ENCODE measurements around the gene ZCCHC17.
"Not testable (repeated sequence)": the region's sequence is repeated elsewhere in the genome, so short reads cannot be mapped to it uniquely, and the experiment has no call there.

The ZCCHC17 gene

GRCh38 chr1:31296486-31297276 is at the start of gene ZCCHC17, which contains the start of gene SNRNP40:
ZCCHC17 (plus strand) TSS chr1:31297032; CDS start chr1:31310099, 13,067 bp downstream.
SNRNP40 (minus strand) TSS chr1:31296788; CDS start chr1:31296751, 37 bp downstream.
- in situ Hi-C loops (cut with MboI; ENCODE audit: low sequenced_read_pairs): no loop called here

- in situ Hi-C loops (cut with MboI; ENCODE audit: low sequenced_read_pairs): no loop called here
Observed at GRCh38 chr1:31248276-31248675, 48.6 kb upstream of the ZCCHC17 start.

GRCh38 chr1:31249854-31250253 is 47.0 kb upstream of the ZCCHC17 start:
- in situ Hi-C loops (cut with MboI; ENCODE audit: low sequenced_read_pairs): no loop called here

GRCh38 chr1:31257213-31257612 is 39.6 kb upstream of the ZCCHC17 start:
- in situ Hi-C loops (cut with MboI; ENCODE audit: low sequenced_read_pairs): no loop called here

- in situ Hi-C loops (cut with MboI; ENCODE audit: low sequenced_read_pairs): no loop called here
Observed at GRCh38 chr1:31258581-31258980, 38.3 kb upstream of the ZCCHC17 start.

GRCh38 chr1:31259746-31260145 is 37.1 kb upstream of the ZCCHC17 start:
- in situ Hi-C loops (cut with MboI; ENCODE audit: low sequenced_read_pairs): no loop called here

GRCh38 chr1:31261916-31262315 is 34.9 kb upstream of the ZCCHC17 start:
- in situ Hi-C loops (cut with MboI; ENCODE audit: low sequenced_read_pairs): no loop called here

- in situ Hi-C loops (cut with MboI; ENCODE audit: low sequenced_read_pairs): not testable (repeated sequence)
Observed at GRCh38 chr1:31262393-31262792, 34.4 kb upstream of the ZCCHC17 start.

- in situ Hi-C loops (cut with MboI; ENCODE audit: low sequenced_read_pairs): no loop called here
Observed at GRCh38 chr1:31263408-31263807, 33.4 kb upstream of the ZCCHC17 start.

- in situ Hi-C loops (cut with MboI; ENCODE audit: low sequenced_read_pairs): no loop called here
Observed at GRCh38 chr1:31264790-31265386, 31.9 kb upstream of the ZCCHC17 start.

- in situ Hi-C loops (cut with MboI; ENCODE audit: low sequenced_read_pairs): no loop called here
Observed at GRCh38 chr1:31266547-31266946, 30.3 kb upstream of the ZCCHC17 start.

- in situ Hi-C loops (cut with MboI; ENCODE audit: low sequenced_read_pairs): no loop called here
Observed at GRCh38 chr1:31272369-31272768, 24.5 kb upstream of the ZCCHC17 start.

GRCh38 chr1:31273619-31274018 is 23.2 kb upstream of the ZCCHC17 start:
- in situ Hi-C loops (cut with MboI; ENCODE audit: low sequenced_read_pairs): no loop called here

- in situ Hi-C loops (cut with MboI; ENCODE audit: low sequenced_read_pairs): not testable (repeated sequence)
Observed at GRCh38 chr1:31282426-31282825, 14.4 kb upstream of the ZCCHC17 start.

GRCh38 chr1:31287791-31288190 is 9.0 kb upstream of the ZCCHC17 start:
- in situ Hi-C loops (cut with MboI; ENCODE audit: low sequenced_read_pairs): not testable (repeated sequence)

GRCh38 chr1:31289021-31289420 is 7.8 kb upstream of the ZCCHC17 start:
- in situ Hi-C loops (cut with MboI; ENCODE audit: low sequenced_read_pairs): no loop called here

GRCh38 chr1:31295874-31296485 is 852 bp upstream of the ZCCHC17 start:
- in situ Hi-C loops (cut with MboI; ENCODE audit: low sequenced_read_pairs): no loop called here

- in situ Hi-C loops (cut with MboI; ENCODE audit: low sequenced_read_pairs): no loop called here
Observed at GRCh38 chr1:31297277-31298247, 730 bp downstream of the ZCCHC17 start.

- in situ Hi-C loops (cut with MboI; ENCODE audit: low sequenced_read_pairs): no loop called here
Observed at GRCh38 chr1:31299365-31299764, 2.5 kb downstream of the ZCCHC17 start.

GRCh38 chr1:31300193-31300592 is 3.4 kb downstream of the ZCCHC17 start:
- in situ Hi-C loops (cut with MboI; ENCODE audit: low sequenced_read_pairs): no loop called here
